HEK293 (cell line): ENCODE results near the gene FIBCD1.

Experiments
- CTCF ChIA-PET: fragments of 350-600 bp; formaldehyde crosslinking; extraction: SDS; loops from one replicate; lab custom pipeline; 2021; ENCODE audit warnings: antibody characterized with exemption; lab: Yijun Ruan, JAX
- POLR2A ChIA-PET: fragments of 300-600 bp; formaldehyde crosslinking; extraction: SDS; loops from one replicate; lab custom pipeline; 2020; ENCODE audit warnings: antibody characterized with exemption, inconsistent platforms; lab: Yijun Ruan, JAX
- H3K27ac ChIP-seq: fragments of 200-500 bp; sonication (Bioruptor generic); 2 replicates; pipeline ENCODE4 v1.5.1; 2014; ENCODE audit warnings: low read depth, low read length, control low read depth, inconsistent platforms; ENCODE audit errors: extremely low read depth
- H3K36me3 ChIP-seq, 2 experiments: fragments of 200-500 bp in 1 of 2; sonication (Bioruptor generic) in 1 of 2; 1 replicate in 1 of 2; 2 replicates in 1 of 2; pipeline ENCODE4 v1.5.1; 2014 to 2017; ENCODE audit warnings: inconsistent platforms in 2 of 2, low read length in 2 of 2; ENCODE audit not compliant: control insufficient read depth in 2 of 2, insufficient read depth in 1 of 2
- H3K4me1 ChIP-seq: fragments of 200-500 bp; sonication (Bioruptor generic); 2 replicates; pipeline ENCODE4 v1.5.1; 2014; ENCODE audit warnings: mild to moderate bottlenecking, low read length, inconsistent platforms; ENCODE audit not compliant: control insufficient read depth, insufficient read depth
- H3K4me3 ChIP-seq: 2 replicates; pipeline ENCODE4 v1.5.1; 2011; ENCODE audit warnings: low read depth, mild to moderate bottlenecking, control low read depth, low read length, moderate library complexity
- H3K9me3 ChIP-seq: fragments of 200-500 bp; sonication (Bioruptor generic); 2 replicates; pipeline ENCODE4 v1.5.1; 2014; ENCODE audit warnings: low read depth, low read length, inconsistent platforms; ENCODE audit not compliant: control insufficient read depth, insufficient read depth
- HOXD13 ChIP-seq: sonication (generic); formaldehyde crosslinking; IDR thresholded peaks from 2 replicates; pipeline ENCODE4 v1.8.0; 2022; ENCODE audit warnings: missing genetic modification reagents, borderline replicate concordance
- OSR2 ChIP-seq: fragments of 450-650 bp; formaldehyde crosslinking; IDR thresholded peaks from 2 replicates; pipeline ENCODE4 v1.5.1; 2016; ENCODE audit warnings: missing biosample characterization, missing genetic modification characterization
- SETDB1 ChIP-seq: IDR thresholded peaks from one replicate; pipeline ENCODE4 v1.6.1; 2017; ENCODE audit warnings: mild to moderate bottlenecking, low read length, moderate library complexity, mixed read lengths; ENCODE audit not compliant: insufficient read length
- TRIM28 ChIP-seq: IDR thresholded peaks from 2 replicates; pipeline ENCODE4 v1.6.1; 2011; ENCODE audit warnings: low read length, control low read depth, borderline replicate concordance
- ZNF169 ChIP-seq: fragments of 450-650 bp; formaldehyde crosslinking; IDR thresholded peaks from 2 replicates; pipeline ENCODE4 v1.5.1; 2016; ENCODE audit warnings: missing biosample characterization, missing genetic modification characterization
- ZNF2 ChIP-seq: fragments of 450-650 bp; formaldehyde crosslinking; IDR thresholded peaks from 2 replicates; pipeline ENCODE4 v1.5.1; 2016; ENCODE audit warnings: missing biosample characterization, missing genetic modification characterization
- ZNF354C ChIP-seq: fragments of 450-650 bp; formaldehyde crosslinking; IDR thresholded peaks from 2 replicates; pipeline ENCODE4 v1.5.1; 2016; ENCODE audit warnings: missing biosample characterization, missing genetic modification characterization, low read depth, borderline replicate concordance
- ZNF777 ChIP-seq: fragments of 450-650 bp; formaldehyde crosslinking; IDR thresholded peaks from 2 replicates; pipeline ENCODE4 v1.5.1; 2017; ENCODE audit warnings: missing biosample characterization, missing genetic modification characterization, borderline replicate concordance
- TF ChIP-seq, protein P1 (sequence below): fragments of 450-650 bp; formaldehyde crosslinking; IDR thresholded peaks from 2 replicates; pipeline ENCODE4 v1.5.1; 2016; ENCODE audit warnings: missing biosample characterization, missing genetic modification characterization
- TF ChIP-seq, protein P2 (sequence below): fragments of 450-650 bp; formaldehyde crosslinking; IDR thresholded peaks from 2 replicates; pipeline ENCODE4 v1.5.1; 2016; ENCODE audit warnings: missing biosample characterization, missing genetic modification characterization
- TF ChIP-seq, protein P3 (sequence below): fragments of 450-650 bp; formaldehyde crosslinking; IDR thresholded peaks from 2 replicates; pipeline ENCODE4 v1.5.1; 2017; ENCODE audit warnings: missing biosample characterization, missing genetic modification characterization
- TF ChIP-seq, protein P4 (sequence below): fragments of 450-650 bp; formaldehyde crosslinking; IDR thresholded peaks from 2 replicates; pipeline ENCODE4 v1.5.1; 2016; ENCODE audit warnings: missing biosample characterization, missing genetic modification characterization, borderline replicate concordance
- TF ChIP-seq, protein P5 (sequence below): fragments of 450-650 bp; formaldehyde crosslinking; IDR thresholded peaks from 2 replicates; pipeline ENCODE4 v1.5.1; 2016; ENCODE audit warnings: missing biosample characterization, missing genetic modification characterization, borderline replicate concordance
- TF ChIP-seq, protein P6 (sequence below): fragments of 450-650 bp; formaldehyde crosslinking; IDR thresholded peaks from 2 replicates; pipeline ENCODE4 v1.5.1; 2016; ENCODE audit warnings: missing biosample characterization, missing genetic modification characterization
- TF ChIP-seq, protein P7 (sequence below): fragments of 450-650 bp; formaldehyde crosslinking; IDR thresholded peaks from 2 replicates; pipeline ENCODE4 v1.5.1; 2016; ENCODE audit warnings: missing biosample characterization, missing genetic modification characterization
- TF ChIP-seq, protein P8 (sequence below): fragments of 450-650 bp; formaldehyde crosslinking; IDR thresholded peaks from 2 replicates; pipeline ENCODE4 v1.5.1; 2017; ENCODE audit warnings: missing biosample characterization, mild to moderate bottlenecking, missing genetic modification characterization, moderate library complexity

Gene FIBCD1

DNA sequence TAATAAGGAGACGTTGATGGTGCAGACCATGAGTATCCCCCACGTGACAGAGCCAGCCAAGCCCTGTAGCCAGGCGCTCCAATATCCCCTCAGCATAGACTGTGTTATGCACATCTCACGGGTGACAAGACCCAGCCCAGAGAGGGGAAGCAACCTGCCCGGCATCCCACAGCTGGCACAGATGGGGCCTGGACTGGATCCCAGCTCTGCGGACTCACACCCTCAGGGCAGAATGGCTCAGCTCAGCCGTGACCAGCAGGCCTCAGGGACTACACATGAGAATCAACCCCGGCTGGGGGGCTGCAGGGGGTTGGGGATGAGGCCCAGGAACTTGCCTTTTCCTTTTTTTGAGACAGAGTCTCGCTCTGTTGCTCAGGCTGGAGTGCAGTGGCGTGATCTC lies 11.7 kb downstream of the FIBCD1 start:
- POLR2A ChIA-PET = interaction anchor here (1.0 kb wide), 1 partner anchor 221 kb away, joined by 4 read pairs; no protein-coding TSS in a partner anchor
- TF ChIP-seq, protein P1, sequence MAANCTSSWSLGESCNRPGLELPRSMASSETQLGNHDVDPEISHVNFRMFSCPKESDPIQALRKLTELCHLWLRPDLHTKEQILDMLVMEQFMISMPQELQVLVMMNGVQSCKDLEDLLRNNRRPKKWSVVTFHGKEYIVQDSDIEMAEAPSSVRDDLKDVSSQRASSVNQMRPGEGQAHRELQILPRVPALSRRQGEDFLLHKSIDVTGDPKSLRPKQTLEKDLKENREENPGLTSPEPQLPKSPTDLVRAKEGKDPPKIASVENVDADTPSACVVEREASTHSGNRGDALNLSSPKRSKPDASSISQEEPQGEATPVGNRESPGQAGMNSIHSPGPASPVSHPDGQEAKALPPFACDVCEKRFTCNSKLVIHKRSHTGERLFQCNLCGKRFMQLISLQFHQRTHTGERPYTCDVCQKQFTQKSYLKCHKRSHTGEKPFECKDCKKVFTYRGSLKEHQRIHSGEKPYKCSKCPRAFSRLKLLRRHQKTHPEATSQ (tag by site-specific recombination) = no peak
- TF ChIP-seq ZNF777 (no peak), HOXD13 (CRISPR knock-in tag) (no peak), SETDB1 (no peak), OSR2 (tag by site-specific recombination) (no peak), ZNF354C (tag by site-specific recombination) (no peak), TRIM28 (no peak), ZNF169 (tag by site-specific recombination) (no peak), ZNF2 (no peak)
- TF ChIP-seq, protein P2, sequence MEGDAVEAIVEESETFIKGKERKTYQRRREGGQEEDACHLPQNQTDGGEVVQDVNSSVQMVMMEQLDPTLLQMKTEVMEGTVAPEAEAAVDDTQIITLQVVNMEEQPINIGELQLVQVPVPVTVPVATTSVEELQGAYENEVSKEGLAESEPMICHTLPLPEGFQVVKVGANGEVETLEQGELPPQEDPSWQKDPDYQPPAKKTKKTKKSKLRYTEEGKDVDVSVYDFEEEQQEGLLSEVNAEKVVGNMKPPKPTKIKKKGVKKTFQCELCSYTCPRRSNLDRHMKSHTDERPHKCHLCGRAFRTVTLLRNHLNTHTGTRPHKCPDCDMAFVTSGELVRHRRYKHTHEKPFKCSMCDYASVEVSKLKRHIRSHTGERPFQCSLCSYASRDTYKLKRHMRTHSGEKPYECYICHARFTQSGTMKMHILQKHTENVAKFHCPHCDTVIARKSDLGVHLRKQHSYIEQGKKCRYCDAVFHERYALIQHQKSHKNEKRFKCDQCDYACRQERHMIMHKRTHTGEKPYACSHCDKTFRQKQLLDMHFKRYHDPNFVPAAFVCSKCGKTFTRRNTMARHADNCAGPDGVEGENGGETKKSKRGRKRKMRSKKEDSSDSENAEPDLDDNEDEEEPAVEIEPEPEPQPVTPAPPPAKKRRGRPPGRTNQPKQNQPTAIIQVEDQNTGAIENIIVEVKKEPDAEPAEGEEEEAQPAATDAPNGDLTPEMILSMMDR (tag by site-specific recombination) = no peak
- TF ChIP-seq, protein P3, sequence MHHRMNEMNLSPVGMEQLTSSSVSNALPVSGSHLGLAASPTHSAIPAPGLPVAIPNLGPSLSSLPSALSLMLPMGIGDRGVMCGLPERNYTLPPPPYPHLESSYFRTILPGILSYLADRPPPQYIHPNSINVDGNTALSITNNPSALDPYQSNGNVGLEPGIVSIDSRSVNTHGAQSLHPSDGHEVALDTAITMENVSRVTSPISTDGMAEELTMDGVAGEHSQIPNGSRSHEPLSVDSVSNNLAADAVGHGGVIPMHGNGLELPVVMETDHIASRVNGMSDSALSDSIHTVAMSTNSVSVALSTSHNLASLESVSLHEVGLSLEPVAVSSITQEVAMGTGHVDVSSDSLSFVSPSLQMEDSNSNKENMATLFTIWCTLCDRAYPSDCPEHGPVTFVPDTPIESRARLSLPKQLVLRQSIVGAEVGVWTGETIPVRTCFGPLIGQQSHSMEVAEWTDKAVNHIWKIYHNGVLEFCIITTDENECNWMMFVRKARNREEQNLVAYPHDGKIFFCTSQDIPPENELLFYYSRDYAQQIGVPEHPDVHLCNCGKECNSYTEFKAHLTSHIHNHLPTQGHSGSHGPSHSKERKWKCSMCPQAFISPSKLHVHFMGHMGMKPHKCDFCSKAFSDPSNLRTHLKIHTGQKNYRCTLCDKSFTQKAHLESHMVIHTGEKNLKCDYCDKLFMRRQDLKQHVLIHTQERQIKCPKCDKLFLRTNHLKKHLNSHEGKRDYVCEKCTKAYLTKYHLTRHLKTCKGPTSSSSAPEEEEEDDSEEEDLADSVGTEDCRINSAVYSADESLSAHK (tag by site-specific recombination) = no peak
- TF ChIP-seq, protein P4, sequence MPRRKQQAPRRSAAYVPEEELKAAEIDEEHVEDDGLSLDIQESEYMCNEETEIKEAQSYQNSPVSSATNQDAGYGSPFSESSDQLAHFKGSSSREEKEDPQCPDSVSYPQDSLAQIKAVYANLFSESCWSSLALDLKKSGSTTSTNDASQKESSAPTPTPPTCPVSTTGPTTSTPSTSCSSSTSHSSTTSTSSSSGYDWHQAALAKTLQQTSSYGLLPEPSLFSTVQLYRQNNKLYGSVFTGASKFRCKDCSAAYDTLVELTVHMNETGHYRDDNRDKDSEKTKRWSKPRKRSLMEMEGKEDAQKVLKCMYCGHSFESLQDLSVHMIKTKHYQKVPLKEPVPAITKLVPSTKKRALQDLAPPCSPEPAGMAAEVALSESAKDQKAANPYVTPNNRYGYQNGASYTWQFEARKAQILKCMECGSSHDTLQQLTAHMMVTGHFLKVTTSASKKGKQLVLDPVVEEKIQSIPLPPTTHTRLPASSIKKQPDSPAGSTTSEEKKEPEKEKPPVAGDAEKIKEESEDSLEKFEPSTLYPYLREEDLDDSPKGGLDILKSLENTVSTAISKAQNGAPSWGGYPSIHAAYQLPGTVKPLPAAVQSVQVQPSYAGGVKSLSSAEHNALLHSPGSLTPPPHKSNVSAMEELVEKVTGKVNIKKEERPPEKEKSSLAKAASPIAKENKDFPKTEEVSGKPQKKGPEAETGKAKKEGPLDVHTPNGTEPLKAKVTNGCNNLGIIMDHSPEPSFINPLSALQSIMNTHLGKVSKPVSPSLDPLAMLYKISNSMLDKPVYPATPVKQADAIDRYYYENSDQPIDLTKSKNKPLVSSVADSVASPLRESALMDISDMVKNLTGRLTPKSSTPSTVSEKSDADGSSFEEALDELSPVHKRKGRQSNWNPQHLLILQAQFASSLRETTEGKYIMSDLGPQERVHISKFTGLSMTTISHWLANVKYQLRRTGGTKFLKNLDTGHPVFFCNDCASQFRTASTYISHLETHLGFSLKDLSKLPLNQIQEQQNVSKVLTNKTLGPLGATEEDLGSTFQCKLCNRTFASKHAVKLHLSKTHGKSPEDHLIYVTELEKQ (tag by site-specific recombination) = no peak
- TF ChIP-seq, protein P5, sequence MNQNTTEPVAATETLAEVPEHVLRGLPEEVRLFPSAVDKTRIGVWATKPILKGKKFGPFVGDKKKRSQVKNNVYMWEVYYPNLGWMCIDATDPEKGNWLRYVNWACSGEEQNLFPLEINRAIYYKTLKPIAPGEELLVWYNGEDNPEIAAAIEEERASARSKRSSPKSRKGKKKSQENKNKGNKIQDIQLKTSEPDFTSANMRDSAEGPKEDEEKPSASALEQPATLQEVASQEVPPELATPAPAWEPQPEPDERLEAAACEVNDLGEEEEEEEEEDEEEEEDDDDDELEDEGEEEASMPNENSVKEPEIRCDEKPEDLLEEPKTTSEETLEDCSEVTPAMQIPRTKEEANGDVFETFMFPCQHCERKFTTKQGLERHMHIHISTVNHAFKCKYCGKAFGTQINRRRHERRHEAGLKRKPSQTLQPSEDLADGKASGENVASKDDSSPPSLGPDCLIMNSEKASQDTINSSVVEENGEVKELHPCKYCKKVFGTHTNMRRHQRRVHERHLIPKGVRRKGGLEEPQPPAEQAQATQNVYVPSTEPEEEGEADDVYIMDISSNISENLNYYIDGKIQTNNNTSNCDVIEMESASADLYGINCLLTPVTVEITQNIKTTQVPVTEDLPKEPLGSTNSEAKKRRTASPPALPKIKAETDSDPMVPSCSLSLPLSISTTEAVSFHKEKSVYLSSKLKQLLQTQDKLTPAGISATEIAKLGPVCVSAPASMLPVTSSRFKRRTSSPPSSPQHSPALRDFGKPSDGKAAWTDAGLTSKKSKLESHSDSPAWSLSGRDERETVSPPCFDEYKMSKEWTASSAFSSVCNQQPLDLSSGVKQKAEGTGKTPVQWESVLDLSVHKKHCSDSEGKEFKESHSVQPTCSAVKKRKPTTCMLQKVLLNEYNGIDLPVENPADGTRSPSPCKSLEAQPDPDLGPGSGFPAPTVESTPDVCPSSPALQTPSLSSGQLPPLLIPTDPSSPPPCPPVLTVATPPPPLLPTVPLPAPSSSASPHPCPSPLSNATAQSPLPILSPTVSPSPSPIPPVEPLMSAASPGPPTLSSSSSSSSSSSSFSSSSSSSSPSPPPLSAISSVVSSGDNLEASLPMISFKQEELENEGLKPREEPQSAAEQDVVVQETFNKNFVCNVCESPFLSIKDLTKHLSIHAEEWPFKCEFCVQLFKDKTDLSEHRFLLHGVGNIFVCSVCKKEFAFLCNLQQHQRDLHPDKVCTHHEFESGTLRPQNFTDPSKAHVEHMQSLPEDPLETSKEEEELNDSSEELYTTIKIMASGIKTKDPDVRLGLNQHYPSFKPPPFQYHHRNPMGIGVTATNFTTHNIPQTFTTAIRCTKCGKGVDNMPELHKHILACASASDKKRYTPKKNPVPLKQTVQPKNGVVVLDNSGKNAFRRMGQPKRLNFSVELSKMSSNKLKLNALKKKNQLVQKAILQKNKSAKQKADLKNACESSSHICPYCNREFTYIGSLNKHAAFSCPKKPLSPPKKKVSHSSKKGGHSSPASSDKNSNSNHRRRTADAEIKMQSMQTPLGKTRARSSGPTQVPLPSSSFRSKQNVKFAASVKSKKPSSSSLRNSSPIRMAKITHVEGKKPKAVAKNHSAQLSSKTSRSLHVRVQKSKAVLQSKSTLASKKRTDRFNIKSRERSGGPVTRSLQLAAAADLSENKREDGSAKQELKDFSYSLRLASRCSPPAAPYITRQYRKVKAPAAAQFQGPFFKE (tag by site-specific recombination) = no peak
- TF ChIP-seq, protein P6, sequence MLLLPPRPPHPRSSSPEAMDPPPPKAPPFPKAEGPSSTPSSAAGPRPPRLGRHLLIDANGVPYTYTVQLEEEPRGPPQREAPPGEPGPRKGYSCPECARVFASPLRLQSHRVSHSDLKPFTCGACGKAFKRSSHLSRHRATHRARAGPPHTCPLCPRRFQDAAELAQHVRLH (tag by site-specific recombination) = no peak
- TF ChIP-seq, protein P7, sequence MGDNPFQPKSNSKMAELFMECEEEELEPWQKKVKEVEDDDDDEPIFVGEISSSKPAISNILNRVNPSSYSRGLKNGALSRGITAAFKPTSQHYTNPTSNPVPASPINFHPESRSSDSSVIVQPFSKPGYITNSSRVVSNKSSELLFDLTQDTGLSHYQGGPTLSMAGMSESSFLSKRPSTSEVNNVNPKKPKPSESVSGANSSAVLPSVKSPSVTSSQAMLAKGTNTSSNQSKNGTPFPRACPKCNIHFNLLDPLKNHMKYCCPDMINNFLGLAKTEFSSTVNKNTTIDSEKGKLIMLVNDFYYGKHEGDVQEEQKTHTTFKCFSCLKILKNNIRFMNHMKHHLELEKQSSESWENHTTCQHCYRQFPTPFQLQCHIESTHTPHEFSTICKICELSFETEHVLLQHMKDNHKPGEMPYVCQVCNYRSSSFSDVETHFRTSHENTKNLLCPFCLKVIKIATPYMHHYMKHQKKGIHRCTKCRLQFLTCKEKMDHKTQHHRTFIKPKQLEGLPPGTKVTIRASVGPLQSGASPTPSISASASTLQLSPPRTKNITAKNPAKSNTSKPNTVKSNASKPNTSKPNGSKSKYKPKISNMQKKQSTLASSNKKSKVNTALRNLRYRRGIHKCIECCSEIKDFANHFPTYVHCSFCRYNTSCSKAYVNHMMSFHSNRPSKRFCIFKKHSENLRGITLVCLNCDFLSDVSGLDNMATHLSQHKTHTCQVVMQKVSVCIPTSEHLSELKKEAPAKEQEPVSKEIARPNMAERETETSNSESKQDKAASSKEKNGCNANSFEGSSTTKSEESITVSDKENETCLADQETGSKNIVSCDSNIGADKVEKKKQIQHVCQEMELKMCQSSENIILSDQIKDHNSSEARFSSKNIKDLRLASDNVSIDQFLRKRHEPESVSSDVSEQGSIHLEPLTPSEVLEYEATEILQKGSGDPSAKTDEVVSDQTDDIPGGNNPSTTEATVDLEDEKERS = no peak
- TF ChIP-seq, protein P8, sequence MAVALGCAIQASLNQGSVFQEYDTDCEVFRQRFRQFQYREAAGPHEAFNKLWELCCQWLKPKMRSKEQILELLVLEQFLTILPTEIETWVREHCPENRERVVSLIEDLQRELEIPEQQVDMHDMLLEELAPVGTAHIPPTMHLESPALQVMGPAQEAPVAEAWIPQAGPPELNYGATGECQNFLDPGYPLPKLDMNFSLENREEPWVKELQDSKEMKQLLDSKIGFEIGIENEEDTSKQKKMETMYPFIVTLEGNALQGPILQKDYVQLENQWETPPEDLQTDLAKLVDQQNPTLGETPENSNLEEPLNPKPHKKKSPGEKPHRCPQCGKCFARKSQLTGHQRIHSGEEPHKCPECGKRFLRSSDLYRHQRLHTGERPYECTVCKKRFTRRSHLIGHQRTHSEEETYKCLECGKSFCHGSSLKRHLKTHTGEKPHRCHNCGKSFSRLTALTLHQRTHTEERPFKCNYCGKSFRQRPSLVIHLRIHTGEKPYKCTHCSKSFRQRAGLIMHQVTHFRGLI (tag by site-specific recombination) = no peak

More for the DNA sequence above, 11.7 kb downstream of the FIBCD1 start:
- Histone ChIP-seq H3K27ac (no peak overlapping the region), H3K4me1 (peaks cover 3% of the 10 kb centered on the region; the same call in 1 of the 2 replicates), H3K9me3 (no peaks in the 10 kb centered on the region), H3K36me3 (no peaks in the 10 kb centered on the region), H3K4me3 (no peak overlapping the region)
- CTCF ChIA-PET = interaction anchor here (0.7 to 3.3 kb wide), 9 partner anchors 9 to 226 kb away, joined by 3 to 21 read pairs (median 5); no protein-coding TSS in a partner anchor
